COR-L47 (cell line): Measurements from ENCODE around the gene PARD3.

Source experiments
- DNase-seq: peaks from one replicate; lab custom pipeline; 2025; lab: John Stamatoyannopoulos, UW

Gene PARD3

GRCh38 chr10:34580214-34580613, 234.9 kb downstream of the PARD3 start:
- DNase-seq: no peak

DNA sequence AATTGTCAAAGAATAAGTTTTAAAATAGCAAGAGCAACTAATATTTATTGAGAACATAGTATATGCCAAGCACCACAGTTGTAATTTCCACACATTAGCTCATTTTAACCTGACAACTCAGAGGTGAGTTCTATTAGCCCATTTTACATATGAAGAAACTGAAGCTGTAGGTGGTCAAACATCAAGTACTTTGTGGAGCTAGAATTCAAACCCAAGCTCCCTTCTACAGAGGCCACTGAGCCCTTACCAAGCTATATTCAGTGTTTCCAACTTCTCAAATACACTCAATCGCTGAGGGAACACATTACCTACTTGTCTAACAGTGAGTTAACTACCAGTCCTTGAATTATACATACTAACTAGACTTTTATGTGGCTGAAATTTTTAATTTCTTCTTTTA, 236.6 kb downstream of the PARD3 start:
- DNase-seq: no peak

- no peak for DNase-seq
These were observed 238.3 kb downstream of the PARD3 start for GRCh38 chr10:34576797-34577196.

DNA sequence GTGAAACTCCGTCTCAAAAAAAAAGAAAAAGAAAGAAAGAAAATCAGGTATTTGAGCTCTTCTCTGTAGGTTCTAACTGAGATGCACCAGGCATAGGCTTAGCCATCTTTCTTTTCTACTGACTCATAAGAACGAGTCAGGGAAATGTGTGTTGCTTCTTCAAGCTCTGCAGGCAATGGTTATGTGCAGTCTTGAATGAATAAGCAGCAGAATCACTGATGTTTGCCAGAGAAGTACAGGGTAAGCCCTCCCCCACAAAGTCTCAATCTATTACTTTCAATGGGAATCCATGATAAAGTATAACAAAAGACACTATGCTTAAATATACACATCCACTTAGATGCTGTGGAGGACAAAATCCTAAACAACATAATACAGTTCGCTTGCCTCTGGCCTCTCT, 239.2 kb downstream of the PARD3 start:
- no peak for DNase-seq

DNA sequence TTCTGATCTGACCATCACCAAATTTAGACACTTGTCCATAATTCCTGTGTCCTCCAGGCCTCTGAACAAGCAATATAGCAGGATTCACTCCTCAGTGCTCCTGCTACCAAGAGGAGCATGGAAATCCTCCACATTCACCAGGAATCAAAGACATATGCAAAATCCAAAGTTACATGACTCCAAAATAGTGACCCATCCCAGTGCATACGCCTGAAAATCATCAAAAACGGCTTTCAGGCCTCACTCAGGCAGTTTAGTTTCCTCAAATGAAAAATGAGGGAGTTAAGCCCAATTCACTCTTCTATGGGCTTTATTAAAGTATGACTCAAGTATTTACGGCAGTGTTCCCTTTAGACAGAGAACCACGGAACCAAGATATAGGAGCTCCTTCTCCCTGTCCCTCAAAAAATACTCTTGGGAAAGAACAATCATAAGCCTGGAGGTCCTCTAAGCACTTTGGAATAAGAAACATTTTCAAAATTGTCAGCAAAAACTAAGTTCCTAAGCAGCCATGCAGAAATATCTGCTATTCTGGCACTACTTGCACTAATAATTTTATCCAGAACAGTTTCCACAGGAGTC, 240.7 kb downstream of the PARD3 start:
- DNase-seq: no peak

GRCh38 chr10:34570887-34571286, 244.2 kb downstream of the PARD3 start:
- DNase-seq: no peak

- DNase-seq: no peak
These were observed 247.3 kb downstream of the PARD3 start for GRCh38 chr10:34567659-34568253.

DNA sequence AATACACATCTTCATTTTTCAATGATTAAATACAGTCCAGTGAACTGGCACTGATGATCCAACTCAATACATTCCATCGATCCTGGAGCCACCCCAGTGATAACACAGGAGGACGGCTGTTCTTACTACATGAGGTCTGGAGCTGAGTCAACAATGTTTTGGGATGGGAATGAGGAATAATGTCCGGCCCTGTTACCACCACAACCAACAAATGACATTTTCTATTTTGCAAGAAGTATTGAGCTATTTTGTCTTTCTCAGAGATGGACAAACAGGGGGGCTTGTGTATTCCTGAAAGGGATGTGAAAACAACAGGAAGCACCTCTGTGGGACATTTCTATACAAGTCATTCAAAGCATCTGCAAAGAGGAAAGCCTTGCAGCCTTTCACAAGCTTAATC, 249.2 kb downstream of the PARD3 start:
- no peak for DNase-seq

- no peak for DNase-seq
These were observed 257.0 kb downstream of the PARD3 start for GRCh38 chr10:34558093-34558583.

GRCh38 chr10:34557173-34557572, 257.9 kb downstream of the PARD3 start:
- DNase-seq: no peak

DNA sequence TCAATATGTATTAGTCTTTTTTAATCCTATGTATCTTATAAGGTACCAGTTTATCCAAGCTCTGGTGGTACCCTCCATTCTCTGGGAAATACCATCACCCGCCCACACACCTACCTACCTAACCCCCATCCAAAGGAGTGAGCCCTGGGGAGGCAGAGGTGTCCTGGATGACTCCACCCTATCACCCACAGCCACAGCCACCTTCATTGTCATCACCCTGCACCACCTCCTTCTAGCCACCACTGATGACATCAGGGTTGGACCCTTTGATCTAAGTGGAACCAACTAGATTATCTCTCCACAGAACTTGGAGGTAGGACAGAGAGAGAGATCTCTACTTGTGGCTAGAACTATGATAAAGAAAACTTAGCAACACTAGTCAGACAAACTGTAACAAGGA, 259.4 kb downstream of the PARD3 start:
- DNase-seq: no peak

- DNase-seq: no peak
These were observed 261.3 kb downstream of the PARD3 start for GRCh38 chr10:34553747-34554146.

DNA sequence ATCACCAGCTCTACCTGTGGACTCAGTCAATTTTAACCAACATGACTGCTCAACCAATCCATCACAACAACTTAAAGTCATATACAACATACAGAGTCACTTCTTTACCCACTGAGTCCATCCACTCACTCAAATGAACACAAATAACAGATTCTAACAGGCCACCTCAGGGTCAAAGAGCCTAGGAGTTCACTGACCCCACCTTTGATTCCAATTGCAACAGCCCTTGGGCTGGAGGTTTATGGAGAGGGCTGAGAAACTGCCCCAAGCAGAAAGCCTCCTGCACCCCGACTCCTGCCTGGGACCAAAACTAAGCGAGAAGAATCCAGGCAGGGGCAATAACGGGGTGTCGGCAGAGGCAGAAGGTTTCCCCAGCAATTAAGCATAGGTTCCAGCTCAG, 263.8 kb downstream of the PARD3 start:
- DNase-seq: no peak

DNA sequence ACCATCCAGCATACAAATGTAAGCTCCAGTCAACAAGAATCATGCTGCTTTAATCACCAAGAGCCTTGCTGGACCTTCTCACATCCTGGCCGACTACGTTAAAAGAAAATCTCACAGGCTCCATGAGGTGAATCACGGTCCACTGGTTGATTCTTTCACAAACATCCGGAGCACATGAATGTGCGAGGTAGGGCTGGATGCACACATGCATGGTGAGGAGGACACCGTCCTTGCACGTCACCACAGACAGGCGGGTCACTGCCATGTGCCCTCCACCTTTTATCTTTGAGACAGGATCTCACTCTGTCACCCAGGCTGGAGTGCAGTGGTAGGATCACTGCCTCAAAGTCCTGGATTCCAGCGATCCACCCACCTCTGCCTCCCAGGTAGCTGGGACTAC, 265.1 kb downstream of the PARD3 start:
- DNase-seq: no peak

GRCh38 chr10:34549001-34549400, 266.1 kb downstream of the PARD3 start:
- DNase-seq: no peak

- DNase-seq: no peak
These were observed 266.6 kb downstream of the PARD3 start for GRCh38 chr10:34548466-34548865.

GRCh38 chr10:34547695-34548094, 267.4 kb downstream of the PARD3 start:
- no peak for DNase-seq

DNA sequence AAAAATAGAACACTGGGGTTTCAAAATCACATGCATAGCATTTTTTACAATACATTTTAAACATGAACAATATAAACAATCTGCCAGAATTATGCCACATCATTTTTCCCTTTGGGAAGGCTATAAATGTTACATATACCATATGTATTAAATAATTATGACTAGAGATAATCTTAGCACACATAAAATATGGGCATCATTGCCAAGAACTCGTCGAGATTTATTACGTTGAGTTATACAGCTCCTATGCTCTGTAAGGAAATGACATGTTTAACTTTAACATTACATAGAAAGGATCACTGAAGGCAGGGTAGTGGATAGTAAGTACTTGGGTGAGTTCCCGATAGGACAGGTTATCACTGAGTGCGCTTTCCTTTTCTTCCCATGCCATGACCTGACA, 267.8 kb downstream of the PARD3 start:
- no peak for DNase-seq

GRCh38 chr10:34544400-34544799, 270.7 kb downstream of the PARD3 start:
- no peak for DNase-seq

DNA sequence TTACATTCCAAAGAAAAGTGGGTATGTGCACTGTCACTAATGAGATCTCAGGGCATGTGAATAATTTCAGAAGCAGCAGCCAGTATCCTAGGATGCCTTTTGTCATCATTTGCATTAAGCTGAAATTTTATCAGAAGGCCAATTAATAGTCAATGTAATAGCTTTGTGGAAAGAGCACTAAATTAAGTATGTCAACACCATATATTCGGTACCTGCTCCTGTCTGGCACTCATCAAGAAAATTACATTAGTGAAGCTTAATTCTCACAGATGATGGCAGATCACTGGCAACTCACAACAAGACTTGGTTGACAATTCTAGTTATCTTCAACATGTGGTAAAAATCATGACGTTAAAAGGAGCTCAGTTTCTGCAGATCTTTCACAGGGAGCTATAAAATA, 271.4 kb downstream of the PARD3 start:
- DNase-seq: no peak

- no peak for DNase-seq
These were observed 274.6 kb downstream of the PARD3 start for GRCh38 chr10:34540492-34540891.

- DNase-seq: no peak
These were observed 275.4 kb downstream of the PARD3 start for GRCh38 chr10:34539533-34540315.

- no peak for DNase-seq
These were observed 276.7 kb downstream of the PARD3 start for GRCh38 chr10:34538281-34538829.
